ENCODE results near the gene PTPRM. TPM values are rescaled to one million over a fixed set of nuclear protein-coding genes. Genes with fewer than 3 reads are reported as not detected.

PTPRM gene
- total RNA-seq, 1 experiment from 2014 or later, result 1.6 TPM

DNA sequence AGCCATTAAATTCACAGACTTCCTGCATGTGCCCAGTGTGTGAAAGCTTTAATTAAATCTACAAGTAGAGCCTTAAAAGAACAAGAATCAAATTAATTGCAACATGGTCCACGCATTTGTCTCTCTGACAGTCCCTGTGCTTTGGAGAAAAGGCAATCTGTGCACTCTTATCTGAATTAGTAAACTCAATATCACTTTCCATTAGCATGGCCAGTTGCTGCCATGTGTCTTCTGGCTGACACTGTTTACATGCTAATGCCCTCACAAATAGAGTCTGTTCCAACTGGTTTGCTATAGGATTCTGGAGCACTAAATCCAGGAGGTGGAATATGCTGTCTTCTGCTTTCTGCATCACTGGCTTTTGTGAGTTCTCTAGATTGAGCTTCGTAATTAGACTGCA lies 607.7 kb downstream of the PTPRM start:
- no peak overlapping the region for H3K4me3 ChIP-seq (ENCODE audit: low read depth in 2 of 2, low read length in 2 of 2)
- BruUV-seq (replicated peaks), result no TSS peak
- no peaks in the 10 kb centered on the region for H3K27me3 ChIP-seq (ENCODE audit: control insufficient read depth, insufficient read depth, low read length)
- ChIA-PET CTCF (no interaction called here), POLR2A (no interaction called here)
- no peak overlapping the region for H3K27ac ChIP-seq (ENCODE audit: low read length)
- no peak for DNase-seq (ENCODE audit: low read depth, low spot score)
- ATAC-seq, result no peak
- intact Hi-C loops (cut with micrococcal nuclease; ENCODE audit: unreplicated experiment), result no loop called here
- H3K9me3 ChIP-seq (ENCODE audit: control insufficient read depth, insufficient read depth, low read depth, low read length), result no peaks in the 10 kb centered on the region
- in situ Hi-C loops (cut with HindIII; ENCODE audit: low pct_unique_long_range_greater_than_20kb, low sequenced_read_pairs), result no loop called here
- H3K4me1 ChIP-seq (ENCODE audit: control insufficient read depth, insufficient read depth, low read length), result no peaks in the 10 kb centered on the region
- TF ChIP-seq TCF7L2 (IDR thresholded peaks at IDR 0.05; ENCODE audit: low read depth, low read length), result no peak
- TF ChIP-seq, protein P1, sequence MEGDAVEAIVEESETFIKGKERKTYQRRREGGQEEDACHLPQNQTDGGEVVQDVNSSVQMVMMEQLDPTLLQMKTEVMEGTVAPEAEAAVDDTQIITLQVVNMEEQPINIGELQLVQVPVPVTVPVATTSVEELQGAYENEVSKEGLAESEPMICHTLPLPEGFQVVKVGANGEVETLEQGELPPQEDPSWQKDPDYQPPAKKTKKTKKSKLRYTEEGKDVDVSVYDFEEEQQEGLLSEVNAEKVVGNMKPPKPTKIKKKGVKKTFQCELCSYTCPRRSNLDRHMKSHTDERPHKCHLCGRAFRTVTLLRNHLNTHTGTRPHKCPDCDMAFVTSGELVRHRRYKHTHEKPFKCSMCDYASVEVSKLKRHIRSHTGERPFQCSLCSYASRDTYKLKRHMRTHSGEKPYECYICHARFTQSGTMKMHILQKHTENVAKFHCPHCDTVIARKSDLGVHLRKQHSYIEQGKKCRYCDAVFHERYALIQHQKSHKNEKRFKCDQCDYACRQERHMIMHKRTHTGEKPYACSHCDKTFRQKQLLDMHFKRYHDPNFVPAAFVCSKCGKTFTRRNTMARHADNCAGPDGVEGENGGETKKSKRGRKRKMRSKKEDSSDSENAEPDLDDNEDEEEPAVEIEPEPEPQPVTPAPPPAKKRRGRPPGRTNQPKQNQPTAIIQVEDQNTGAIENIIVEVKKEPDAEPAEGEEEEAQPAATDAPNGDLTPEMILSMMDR (IDR thresholded peaks at IDR 0.05), result no peak
- no peak for TF ChIP-seq SIN3A (IDR thresholded peaks at IDR 0.05; ENCODE audit: borderline replicate concordance, insufficient read depth, low read depth, low read length)
- TF ChIP-seq, protein P2, sequence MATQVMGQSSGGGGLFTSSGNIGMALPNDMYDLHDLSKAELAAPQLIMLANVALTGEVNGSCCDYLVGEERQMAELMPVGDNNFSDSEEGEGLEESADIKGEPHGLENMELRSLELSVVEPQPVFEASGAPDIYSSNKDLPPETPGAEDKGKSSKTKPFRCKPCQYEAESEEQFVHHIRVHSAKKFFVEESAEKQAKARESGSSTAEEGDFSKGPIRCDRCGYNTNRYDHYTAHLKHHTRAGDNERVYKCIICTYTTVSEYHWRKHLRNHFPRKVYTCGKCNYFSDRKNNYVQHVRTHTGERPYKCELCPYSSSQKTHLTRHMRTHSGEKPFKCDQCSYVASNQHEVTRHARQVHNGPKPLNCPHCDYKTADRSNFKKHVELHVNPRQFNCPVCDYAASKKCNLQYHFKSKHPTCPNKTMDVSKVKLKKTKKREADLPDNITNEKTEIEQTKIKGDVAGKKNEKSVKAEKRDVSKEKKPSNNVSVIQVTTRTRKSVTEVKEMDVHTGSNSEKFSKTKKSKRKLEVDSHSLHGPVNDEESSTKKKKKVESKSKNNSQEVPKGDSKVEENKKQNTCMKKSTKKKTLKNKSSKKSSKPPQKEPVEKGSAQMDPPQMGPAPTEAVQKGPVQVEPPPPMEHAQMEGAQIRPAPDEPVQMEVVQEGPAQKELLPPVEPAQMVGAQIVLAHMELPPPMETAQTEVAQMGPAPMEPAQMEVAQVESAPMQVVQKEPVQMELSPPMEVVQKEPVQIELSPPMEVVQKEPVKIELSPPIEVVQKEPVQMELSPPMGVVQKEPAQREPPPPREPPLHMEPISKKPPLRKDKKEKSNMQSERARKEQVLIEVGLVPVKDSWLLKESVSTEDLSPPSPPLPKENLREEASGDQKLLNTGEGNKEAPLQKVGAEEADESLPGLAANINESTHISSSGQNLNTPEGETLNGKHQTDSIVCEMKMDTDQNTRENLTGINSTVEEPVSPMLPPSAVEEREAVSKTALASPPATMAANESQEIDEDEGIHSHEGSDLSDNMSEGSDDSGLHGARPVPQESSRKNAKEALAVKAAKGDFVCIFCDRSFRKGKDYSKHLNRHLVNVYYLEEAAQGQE (IDR thresholded peaks at IDR 0.05; ENCODE audit: insufficient read depth in 1 of 2, low read depth in 2 of 2, low read length in 1 of 2), result no peak
- H3K36me3 ChIP-seq (ENCODE audit: control insufficient read depth, insufficient read depth, low read length), result no peaks in the 10 kb centered on the region; the same call in 1 of the 2 replicates

DNA sequence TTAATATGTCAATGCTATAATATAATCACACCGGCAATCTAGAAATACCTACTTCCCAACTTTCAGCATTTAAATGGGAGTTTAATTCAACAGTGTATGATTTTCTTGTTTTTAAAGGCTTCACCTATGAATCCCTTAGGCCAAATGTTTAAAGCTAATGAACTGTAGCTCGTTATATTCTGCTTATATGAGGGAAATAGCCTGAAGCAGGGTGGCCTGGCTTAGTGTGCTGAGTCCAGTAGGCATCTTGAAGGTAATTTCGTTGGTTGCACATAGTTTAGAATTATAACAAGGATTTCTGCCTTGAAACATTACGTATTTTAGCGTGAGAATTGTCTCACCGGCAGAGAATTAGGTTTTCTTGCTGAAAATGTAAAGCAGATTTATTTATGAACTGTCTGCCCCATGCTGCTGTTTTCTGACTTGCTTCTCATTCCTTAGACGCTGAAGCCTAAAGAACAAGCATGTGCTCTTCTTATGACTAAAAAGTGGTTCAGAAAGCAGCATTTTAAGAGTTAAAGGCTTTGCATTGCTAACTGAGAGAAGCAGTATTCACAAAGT lies 608.5 kb downstream of the PTPRM start:
- no peaks in the 10 kb centered on the region for H3K27me3 ChIP-seq (ENCODE audit: control insufficient read depth, insufficient read depth, low read length)
- DNase-seq (ENCODE audit: low read depth, low spot score) (no peak), ATAC-seq (no peak)
- H3K27ac ChIP-seq (ENCODE audit: low read length), result no peak overlapping the region
- intact Hi-C loops (cut with micrococcal nuclease; ENCODE audit: unreplicated experiment) (no loop called here), in situ Hi-C loops (cut with HindIII; ENCODE audit: low pct_unique_long_range_greater_than_20kb, low sequenced_read_pairs) (no loop called here)
- TF ChIP-seq SIN3A (IDR thresholded peaks at IDR 0.05; ENCODE audit: borderline replicate concordance, insufficient read depth, low read depth, low read length) (no peak), TCF7L2 (IDR thresholded peaks at IDR 0.05; ENCODE audit: low read depth, low read length) (no peak), POLR2AphosphoS5 (IDR thresholded peaks at IDR 0.05; ENCODE audit: low read depth, low read length) (no peak)
- TF ChIP-seq, protein P1 (IDR thresholded peaks at IDR 0.05), result no peak
- TF ChIP-seq, protein P2 (IDR thresholded peaks at IDR 0.05; ENCODE audit: insufficient read depth in 1 of 2, low read depth in 2 of 2, low read length in 1 of 2), result no peak
- ChIA-PET CTCF (no interaction called here), POLR2A (no interaction called here)
- no peaks in the 10 kb centered on the region for H3K9me3 ChIP-seq (ENCODE audit: control insufficient read depth, insufficient read depth, low read depth, low read length)
- no peaks in the 10 kb centered on the region; the same call in 1 of the 2 replicates for H3K36me3 ChIP-seq (ENCODE audit: control insufficient read depth, insufficient read depth, low read length)
- no TSS peak for BruUV-seq (replicated peaks)
- H3K4me3 ChIP-seq (ENCODE audit: low read depth in 2 of 2, low read length in 2 of 2), result no peak overlapping the region
- no peaks in the 10 kb centered on the region for H3K4me1 ChIP-seq (ENCODE audit: control insufficient read depth, insufficient read depth, low read length)

Data from Panc1 (cell line).